ENCODE data around the gene HTT. TPM values are rescaled to one million over a fixed set of nuclear protein-coding genes. Genes with fewer than 3 reads are reported as not detected.

Gene HTT
- 10.3 and 11.5 TPM in 2 replicates for polyA plus RNA-seq
- polyA minus RNA-seq, result 80.6 and 83.3 TPM in 2 replicates

- H3K9me3 ChIP-seq (ENCODE audit: low read length), result no peaks in the 10 kb centered on the region
- TF ChIP-seq POLR2AphosphoS5 (IDR thresholded peaks at IDR 0.05), result peak; percentile 98
- TF ChIP-seq RAD21 (conservative IDR thresholded peaks at IDR 0.05), result no peak
- peak; percentile 75 for TF ChIP-seq MXI1 (conservative IDR thresholded peaks at IDR 0.05; ENCODE audit: poor library complexity, severe bottlenecking)
- peak; percentile 50 for TF ChIP-seq SMC3 (conservative IDR thresholded peaks at IDR 0.05; ENCODE audit: poor library complexity)
- peak; percentile 79 for TF ChIP-seq TAF1 (IDR thresholded peaks at IDR 0.05; ENCODE audit: low read depth)
- TF ChIP-seq EZH2 (IDR thresholded peaks at IDR 0.05; ENCODE audit: borderline replicate concordance, insufficient read depth, low read length, poor library complexity, severe bottlenecking), result no peak
- peak; percentile 66 for TF ChIP-seq EP300 (conservative IDR thresholded peaks at IDR 0.05; ENCODE audit: poor library complexity, severe bottlenecking)
- TF ChIP-seq, protein P1, sequence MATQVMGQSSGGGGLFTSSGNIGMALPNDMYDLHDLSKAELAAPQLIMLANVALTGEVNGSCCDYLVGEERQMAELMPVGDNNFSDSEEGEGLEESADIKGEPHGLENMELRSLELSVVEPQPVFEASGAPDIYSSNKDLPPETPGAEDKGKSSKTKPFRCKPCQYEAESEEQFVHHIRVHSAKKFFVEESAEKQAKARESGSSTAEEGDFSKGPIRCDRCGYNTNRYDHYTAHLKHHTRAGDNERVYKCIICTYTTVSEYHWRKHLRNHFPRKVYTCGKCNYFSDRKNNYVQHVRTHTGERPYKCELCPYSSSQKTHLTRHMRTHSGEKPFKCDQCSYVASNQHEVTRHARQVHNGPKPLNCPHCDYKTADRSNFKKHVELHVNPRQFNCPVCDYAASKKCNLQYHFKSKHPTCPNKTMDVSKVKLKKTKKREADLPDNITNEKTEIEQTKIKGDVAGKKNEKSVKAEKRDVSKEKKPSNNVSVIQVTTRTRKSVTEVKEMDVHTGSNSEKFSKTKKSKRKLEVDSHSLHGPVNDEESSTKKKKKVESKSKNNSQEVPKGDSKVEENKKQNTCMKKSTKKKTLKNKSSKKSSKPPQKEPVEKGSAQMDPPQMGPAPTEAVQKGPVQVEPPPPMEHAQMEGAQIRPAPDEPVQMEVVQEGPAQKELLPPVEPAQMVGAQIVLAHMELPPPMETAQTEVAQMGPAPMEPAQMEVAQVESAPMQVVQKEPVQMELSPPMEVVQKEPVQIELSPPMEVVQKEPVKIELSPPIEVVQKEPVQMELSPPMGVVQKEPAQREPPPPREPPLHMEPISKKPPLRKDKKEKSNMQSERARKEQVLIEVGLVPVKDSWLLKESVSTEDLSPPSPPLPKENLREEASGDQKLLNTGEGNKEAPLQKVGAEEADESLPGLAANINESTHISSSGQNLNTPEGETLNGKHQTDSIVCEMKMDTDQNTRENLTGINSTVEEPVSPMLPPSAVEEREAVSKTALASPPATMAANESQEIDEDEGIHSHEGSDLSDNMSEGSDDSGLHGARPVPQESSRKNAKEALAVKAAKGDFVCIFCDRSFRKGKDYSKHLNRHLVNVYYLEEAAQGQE (IDR thresholded peaks at IDR 0.05; ENCODE audit: borderline replicate concordance), result peak; percentile 81
- TF ChIP-seq, protein P2, sequence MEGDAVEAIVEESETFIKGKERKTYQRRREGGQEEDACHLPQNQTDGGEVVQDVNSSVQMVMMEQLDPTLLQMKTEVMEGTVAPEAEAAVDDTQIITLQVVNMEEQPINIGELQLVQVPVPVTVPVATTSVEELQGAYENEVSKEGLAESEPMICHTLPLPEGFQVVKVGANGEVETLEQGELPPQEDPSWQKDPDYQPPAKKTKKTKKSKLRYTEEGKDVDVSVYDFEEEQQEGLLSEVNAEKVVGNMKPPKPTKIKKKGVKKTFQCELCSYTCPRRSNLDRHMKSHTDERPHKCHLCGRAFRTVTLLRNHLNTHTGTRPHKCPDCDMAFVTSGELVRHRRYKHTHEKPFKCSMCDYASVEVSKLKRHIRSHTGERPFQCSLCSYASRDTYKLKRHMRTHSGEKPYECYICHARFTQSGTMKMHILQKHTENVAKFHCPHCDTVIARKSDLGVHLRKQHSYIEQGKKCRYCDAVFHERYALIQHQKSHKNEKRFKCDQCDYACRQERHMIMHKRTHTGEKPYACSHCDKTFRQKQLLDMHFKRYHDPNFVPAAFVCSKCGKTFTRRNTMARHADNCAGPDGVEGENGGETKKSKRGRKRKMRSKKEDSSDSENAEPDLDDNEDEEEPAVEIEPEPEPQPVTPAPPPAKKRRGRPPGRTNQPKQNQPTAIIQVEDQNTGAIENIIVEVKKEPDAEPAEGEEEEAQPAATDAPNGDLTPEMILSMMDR (IDR thresholded peaks at IDR 0.05; ENCODE audit: poor library complexity, severe bottlenecking), result peak; percentile 78
Measured at GRCh38 chr4:3074078-3074845, at the start of gene HTT, which contains the start of gene HTT-AS. Gene HTT, plus strand, starts transcription at chr4:3074681. Its CDS starts 145 bp downstream, at chr4:3074826. Gene HTT-AS, minus strand, starts transcription at chr4:3074538.

GRCh38 chr4:3025881-3026280 is 48.6 kb upstream of the HTT start:
- Histone ChIP-seq H3K27me3 (ENCODE audit: insufficient read depth, low read depth, low read length) (no peaks in the 10 kb centered on the region), H3K36me3 (ENCODE audit: insufficient read depth, low read length) (no peaks in the 10 kb centered on the region), H3K4me2 (ENCODE audit: low read length) (no peak overlapping the region), H3K79me2 (replicated peaks; ENCODE audit: insufficient read depth, low read length) (no peaks in the 10 kb centered on the region), H3K9ac (ENCODE audit: low read length) (no peak overlapping the region), H2AFZ (ENCODE audit: low read depth, low read length) (no peak overlapping the region), H3F3A (ENCODE audit: insufficient read depth, low read length, poor library complexity, severe bottlenecking) (no peaks in the 10 kb centered on the region), H3K27ac (ENCODE audit: low read length) (no peak overlapping the region), H3K4me3 (ENCODE audit: low read length) (no peak overlapping the region), H3K9me3 (ENCODE audit: low read length) (no peaks in the 10 kb centered on the region), H4K20me1 (ENCODE audit: insufficient read depth) (no peaks in the 10 kb centered on the region), H3K9me2 (ENCODE audit: insufficient read depth, low read length) (no peaks in the 10 kb centered on the region)
- no peak for TF ChIP-seq EZH2 (IDR thresholded peaks at IDR 0.05; ENCODE audit: borderline replicate concordance, insufficient read depth, low read length, poor library complexity, severe bottlenecking)
- no peak for TF ChIP-seq EP300 (conservative IDR thresholded peaks at IDR 0.05; ENCODE audit: poor library complexity, severe bottlenecking)
- no peak for TF ChIP-seq POLR2AphosphoS5 (IDR thresholded peaks at IDR 0.05)
- TF ChIP-seq MXI1 (conservative IDR thresholded peaks at IDR 0.05; ENCODE audit: poor library complexity, severe bottlenecking), result no peak
- TF ChIP-seq TAF1 (IDR thresholded peaks at IDR 0.05; ENCODE audit: low read depth), result no peak
- TF ChIP-seq RAD21 (conservative IDR thresholded peaks at IDR 0.05), result no peak
- TF ChIP-seq SMC3 (conservative IDR thresholded peaks at IDR 0.05; ENCODE audit: poor library complexity), result no peak
- TF ChIP-seq, protein P1 (IDR thresholded peaks at IDR 0.05; ENCODE audit: borderline replicate concordance), result no peak
- TF ChIP-seq, protein P2 (IDR thresholded peaks at IDR 0.05; ENCODE audit: poor library complexity, severe bottlenecking), result no peak

More at GRCh38 chr4:3074078-3074845, at the start of gene HTT, which contains the start of gene HTT-AS:
- H3K4me2 ChIP-seq (ENCODE audit: low read length), result peak within 1 kb of the TSS; percentile 98
- H3K4me3 ChIP-seq (ENCODE audit: low read length), result peak within 1 kb of the TSS; percentile 89
- H2AFZ ChIP-seq (ENCODE audit: low read depth, low read length), result peak within 1 kb of the TSS; percentile 69
- H3K79me2 ChIP-seq (replicated peaks; ENCODE audit: insufficient read depth, low read length), result peaks cover 35% of the 10 kb centered on the region
- peaks cover 4% of the 10 kb centered on the region for H3F3A ChIP-seq (ENCODE audit: insufficient read depth, low read length, poor library complexity, severe bottlenecking)
- H4K20me1 ChIP-seq (ENCODE audit: insufficient read depth), result no peaks in the 10 kb centered on the region
- H3K9ac ChIP-seq (ENCODE audit: low read length), result peak within 1 kb of the TSS; percentile 86
- peak within 1 kb of the TSS; percentile 90 for H3K27ac ChIP-seq (ENCODE audit: low read length)
- no peaks in the 10 kb centered on the region for H3K36me3 ChIP-seq (ENCODE audit: insufficient read depth, low read length)
- H3K9me2 ChIP-seq (ENCODE audit: insufficient read depth, low read length), result no peaks in the 10 kb centered on the region
- H3K27me3 ChIP-seq (ENCODE audit: insufficient read depth, low read depth, low read length), result no peaks in the 10 kb centered on the region
